HepG2 (cell line): Measurements from ENCODE around the gene SRSF10. TPM values are rescaled to one million over a fixed set of nuclear protein-coding genes. Genes with fewer than 3 reads are reported as not detected.

Source experiments
- ATAC-seq: fragments of 200-7000 bp; cut with Tn5 transposase; 3 replicates; pipeline ENCODE4 v1.9.1; 2020; ENCODE audit warnings: mild to moderate bottlenecking, moderate library complexity
- BruUV-seq: library from RNA; stranded (reverse); fragments of 400-500 nt; replicated peaks from 2 replicates; lab custom pipeline; 2021; lab: Mats Ljungman, UMichigan
- CTCF ChIA-PET: fragments of 300-600 bp; formaldehyde crosslinking; extraction: SDS; loops from one replicate; lab custom pipeline; 2021; ENCODE audit warnings: low total read pairs, inconsistent platforms, low intra/inter-chr PET ratio; lab: Yijun Ruan, JAX
- POLR2A ChIA-PET: fragments of 350-600 bp; sonication (Branson Sonifier 250); formaldehyde crosslinking; loops from one replicate; lab custom pipeline; 2020; ENCODE audit warnings: antibody characterized with exemption, inconsistent platforms; lab: Yijun Ruan, JAX
- DNase-seq: peaks from one replicate; pipeline ENCODE4 v3.0.0-alpha.2; 2015; ENCODE audit warnings: low spot score
- FAIRE-seq: peaks from 3 replicates; lab custom pipeline; 2011; peaks lifted over from hg19 to GRCh38; lab: Jason Lieb, UNC
- H2AFZ ChIP-seq: one replicate; pipeline ENCODE4 v1.6.1; 2011; ENCODE audit warnings: low read length, inconsistent platforms
- H3K27ac ChIP-seq: fragments of 300-600 bp; 3 replicates; pipeline ENCODE4 v1.8.0; 2011; ENCODE audit warnings: mixed run types, mild to moderate bottlenecking, mixed read lengths, low read length, inconsistent platforms; ENCODE audit not compliant: insufficient read depth; ENCODE audit errors: extremely low read length
- H3K27me3 ChIP-seq, 2 experiments: fragments of 200-600 bp in 1 of 2; 2 replicates in 1 of 2; 3 replicates in 1 of 2; pipeline versions ENCODE4 v1.6.0 to v1.8.0; 2011; ENCODE audit warnings: low read length in 2 of 2, mild to moderate bottlenecking in 2 of 2, moderate library complexity in 2 of 2, inconsistent platforms in 1 of 2; ENCODE audit not compliant: insufficient read depth in 2 of 2, control insufficient read depth in 1 of 2
- H3K36me3 ChIP-seq, 2 experiments: fragments of 200-600 bp in 1 of 2; replicated peaks in 1 of 2; 2 replicates in 1 of 2; 3 replicates in 1 of 2; pipeline versions ENCODE4 v1.5.1 to v1.8.0; 2011; ENCODE audit warnings: low read length in 2 of 2, inconsistent platforms in 1 of 2; ENCODE audit not compliant: insufficient read depth in 2 of 2, control insufficient read depth in 1 of 2
- H3K4me1 ChIP-seq: 2 replicates; pipeline ENCODE4 v1.5.1; 2012; ENCODE audit warnings: low read length, inconsistent platforms; ENCODE audit not compliant: insufficient read depth
- H3K4me2 ChIP-seq: 2 replicates; pipeline ENCODE4 v1.6.0; 2011; ENCODE audit warnings: low read depth, low read length, inconsistent platforms
- H3K4me3 ChIP-seq, 3 experiments: fragments of 200-600 bp in 1 of 3; sonication (generic), shearing (Covaris generic) in 1 of 3; replicated peaks in 1 of 3; 2 replicates each; pipeline ENCODE4 v1.5.1; 2011 to 2016; ENCODE audit warnings: low read length in 3 of 3, inconsistent platforms in 2 of 3, low read depth in 2 of 3, mild to moderate bottlenecking in 2 of 3, control low read depth in 1 of 3, mixed read lengths in 1 of 3; ENCODE audit not compliant: insufficient read depth in 1 of 3
- H3K79me2 ChIP-seq: one replicate; pipeline ENCODE4 v1.6.1; 2011; ENCODE audit warnings: low read length, inconsistent platforms; ENCODE audit not compliant: insufficient read depth
- H3K9ac ChIP-seq: 2 replicates; pipeline ENCODE4 v1.6.0; 2011; ENCODE audit warnings: mild to moderate bottlenecking, low read depth, low read length, inconsistent platforms; ENCODE audit not compliant: insufficient read depth
- H3K9me3 ChIP-seq: 2 replicates; pipeline ENCODE4 v1.5.1; 2012; ENCODE audit warnings: mild to moderate bottlenecking, low read length
- H4K20me1 ChIP-seq: 2 replicates; pipeline ENCODE4 v1.6.0; 2011; ENCODE audit warnings: inconsistent platforms, mild to moderate bottlenecking, low read length, moderate library complexity; ENCODE audit not compliant: insufficient read depth
- AHDC1 ChIP-seq: sonication (generic); formaldehyde crosslinking; IDR thresholded peaks from 2 replicates; pipeline ENCODE4 v1.5.1; 2020; ENCODE audit warnings: mild to moderate bottlenecking, missing genetic modification reagents, borderline replicate concordance
- AKAP8 ChIP-seq: sonication (generic); formaldehyde crosslinking; IDR thresholded peaks from 2 replicates; pipeline ENCODE4 v1.5.1; 2020; ENCODE audit warnings: mild to moderate bottlenecking, missing genetic modification reagents
- KLF16 ChIP-seq, 2 experiments: sonication (generic) in 1 of 2; formaldehyde crosslinking in 1 of 2; IDR thresholded peaks; 2 replicates each; pipeline versions ENCODE4 v1.6.1 to v1.8.0; 2016 to 2023; ENCODE audit warnings: missing genetic modification reagents in 2 of 2, missing compliant biosample characterization in 1 of 2
- SP2 ChIP-seq: sonication (generic); formaldehyde crosslinking; IDR thresholded peaks from 2 replicates; pipeline ENCODE4 v1.5.1; 2020; ENCODE audit warnings: mild to moderate bottlenecking, missing genetic modification reagents
- ZNF562 ChIP-seq: sonication (generic); formaldehyde crosslinking; IDR thresholded peaks from 2 replicates; pipeline ENCODE4 v1.8.0; 2022; ENCODE audit warnings: missing genetic modification reagents, borderline replicate concordance
- WGBS: methylation state at CpG from one replicate; pipeline ENCODE4 v1.1.6; 2017; ENCODE audit warnings: low lambda C conversion rate; 5-methylcytosine and 5-hydroxymethylcytosine counted together
- in situ Hi-C: cut with HindIII; loops from 2 replicates; pipeline ENCODE4 v1.10.0; 2017; ENCODE audit warnings: low pct_unique_long_range_greater_than_20kb; ENCODE audit not compliant: extremely low pct_ligation_motif_present
- intact Hi-C: fragments of 100-400 bp; cut with micrococcal nuclease; formaldehyde crosslinking; loops from one replicate; pipeline ENCODE4 v1.10.0; 2022; ENCODE audit not compliant: unreplicated experiment
- polyA plus RNA-seq, 8 experiments: library from polyadenylated mRNA; depleted of rRNA in 3 of 8; stranded (reverse) in 7 of 8; unstranded in 1 of 8; fragments of >200 nt; fragmentation: Illumina TruSeq in 4 of 8; extraction: Trizol in 4 of 8; gene quantifications; 2 replicates each; pipeline versions ENCODE4 v1.2.1 to v1.2.3, GENCODE V29; 2011 to 2016; ENCODE audit warnings: low read depth in 4 of 8, missing spikeins in 1 of 8, mixed read lengths in 1 of 8; ENCODE audit not compliant: insufficient read depth in 1 of 8
- total RNA-seq, 5 experiments: library from RNA; depleted of rRNA; stranded (reverse); fragments of >200 nt; fragmentation: Illumina TruSeq; extraction: Trizol; gene quantifications; 2 replicates each; pipeline ENCODE4 v1.2.3, GENCODE V29; 2016; ENCODE audit warnings: low read depth in 1 of 5

Gene SRSF10
- total and polyA plus RNA-seq, 2 of the 13 experiments (the other 11 are each of a cell fraction or from before 2014, with no cell fraction given), result 126 to 186 TPM

GRCh38 chr1:23922321-23922943, 57.7 kb downstream of the SRSF10 start:
- in situ Hi-C loops (no loop called here), intact Hi-C loops (no loop called here)
- Histone ChIP-seq H3K36me3 (no peaks in the 10 kb centered on the region), H3K4me3 (no peak overlapping the region), H4K20me1 (no peaks in the 10 kb centered on the region), H3K9me3 (no peaks in the 10 kb centered on the region), H3K4me2 (no peak overlapping the region), H3K4me1 (peaks cover 28% of the 10 kb centered on the region), H3K27ac (no peak overlapping the region), H3K9ac (no peak overlapping the region), H3K27me3 (peaks cover 0 to 14% of the 10 kb centered on the region in 2 experiments; a peak in 3 of 5 replicates), H2AFZ (no peak overlapping the region), H3K79me2 (no peaks in the 10 kb centered on the region)
- FAIRE-seq (no peak), ATAC-seq (no peak), DNase-seq (no peak)
- ChIA-PET POLR2A (no interaction called here), CTCF (no interaction called here)
- BruUV-seq, result no TSS peak
- TF ChIP-seq KLF16 (CRISPR knock-in tag; IDR thresholded peaks at IDR 0.05) (no peak), AKAP8 (no peak), AHDC1 (CRISPR knock-in tag) (no peak), SP2 (CRISPR knock-in tag) (no peak), ZNF562 (CRISPR knock-in tag) (no peak)
- WGBS, result 57% methylated on average over 8 of the region's 8 CpGs
